WERI-Rb-1 (cell line): ENCODE results near the gene ATP11A.

Source experiments
- DNase-seq: peaks from one replicate; pipeline ENCODE4 v3.0.0-alpha.2; 2020
- H3K27ac ChIP-seq: fragments of 250-450 bp; sonication (Bioruptor Pico); 2 replicates; pipeline ENCODE4 v1.5.1; 2020; ENCODE audit warnings: mild to moderate bottlenecking, moderate library complexity
- H3K27me3 ChIP-seq: fragments of 250-450 bp; sonication (Bioruptor Pico); 2 replicates; pipeline ENCODE4 v1.5.1; 2021; ENCODE audit warnings: mild to moderate bottlenecking, low read depth, moderate library complexity; ENCODE audit not compliant: insufficient read depth, severe bottlenecking
- H3K36me3 ChIP-seq: fragments of 250-450 bp; sonication (Bioruptor Pico); 2 replicates; pipeline ENCODE4 v1.5.1; 2020; ENCODE audit warnings: mild to moderate bottlenecking, moderate library complexity
- H3K4me3 ChIP-seq: 2 replicates; pipeline ENCODE4 v1.5.1; 2011; ENCODE audit warnings: low read depth, mild to moderate bottlenecking, control low read depth, low read length
- H3K9me3 ChIP-seq: fragments of 250-450 bp; sonication (Bioruptor Pico); 2 replicates; pipeline ENCODE4 v1.5.1; 2021; ENCODE audit warnings: mild to moderate bottlenecking, moderate library complexity; ENCODE audit not compliant: severe bottlenecking
- TF ChIP-seq, protein P1 (sequence below): IDR thresholded peaks from 2 replicates; pipeline ENCODE4 v1.5.1; 2011; ENCODE audit warnings: low read depth, mild to moderate bottlenecking, control low read depth, inconsistent platforms, low read length

The ATP11A gene

DNA sequence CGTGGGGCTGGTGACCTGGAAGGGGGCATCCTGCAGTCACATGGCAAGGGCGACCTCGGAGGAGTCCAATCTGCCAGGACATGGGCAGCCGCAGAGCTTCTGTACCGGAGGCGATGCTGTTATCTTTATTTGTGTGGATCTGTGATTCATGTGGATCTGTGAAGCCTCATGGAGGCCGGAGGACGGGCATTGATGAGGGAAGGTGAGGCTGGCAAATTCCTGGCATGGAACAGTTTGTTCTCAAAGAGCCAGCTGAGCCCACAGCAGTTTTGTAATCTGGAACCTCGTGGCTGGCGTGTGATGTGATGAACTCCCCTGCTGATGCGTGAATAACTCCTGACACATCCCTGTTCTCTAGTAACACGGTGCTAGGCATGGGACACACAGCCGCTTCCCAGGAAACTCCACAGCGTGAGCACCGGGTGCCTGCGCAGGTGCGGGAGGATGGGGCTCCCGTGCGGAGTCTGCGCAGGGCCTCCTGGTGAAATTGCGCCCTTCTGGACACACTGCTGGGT, 40.4 kb downstream of the ATP11A start:
- Histone ChIP-seq H3K27me3 (no peaks in the 10 kb centered on the region), H3K36me3 (no peaks in the 10 kb centered on the region; the same call in 1 of the 2 replicates), H3K4me3 (no peak overlapping the region), H3K27ac (no peak overlapping the region), H3K9me3 (no peaks in the 10 kb centered on the region)
- DNase-seq: no peak
- TF ChIP-seq, protein P1, sequence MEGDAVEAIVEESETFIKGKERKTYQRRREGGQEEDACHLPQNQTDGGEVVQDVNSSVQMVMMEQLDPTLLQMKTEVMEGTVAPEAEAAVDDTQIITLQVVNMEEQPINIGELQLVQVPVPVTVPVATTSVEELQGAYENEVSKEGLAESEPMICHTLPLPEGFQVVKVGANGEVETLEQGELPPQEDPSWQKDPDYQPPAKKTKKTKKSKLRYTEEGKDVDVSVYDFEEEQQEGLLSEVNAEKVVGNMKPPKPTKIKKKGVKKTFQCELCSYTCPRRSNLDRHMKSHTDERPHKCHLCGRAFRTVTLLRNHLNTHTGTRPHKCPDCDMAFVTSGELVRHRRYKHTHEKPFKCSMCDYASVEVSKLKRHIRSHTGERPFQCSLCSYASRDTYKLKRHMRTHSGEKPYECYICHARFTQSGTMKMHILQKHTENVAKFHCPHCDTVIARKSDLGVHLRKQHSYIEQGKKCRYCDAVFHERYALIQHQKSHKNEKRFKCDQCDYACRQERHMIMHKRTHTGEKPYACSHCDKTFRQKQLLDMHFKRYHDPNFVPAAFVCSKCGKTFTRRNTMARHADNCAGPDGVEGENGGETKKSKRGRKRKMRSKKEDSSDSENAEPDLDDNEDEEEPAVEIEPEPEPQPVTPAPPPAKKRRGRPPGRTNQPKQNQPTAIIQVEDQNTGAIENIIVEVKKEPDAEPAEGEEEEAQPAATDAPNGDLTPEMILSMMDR: no peak

DNA sequence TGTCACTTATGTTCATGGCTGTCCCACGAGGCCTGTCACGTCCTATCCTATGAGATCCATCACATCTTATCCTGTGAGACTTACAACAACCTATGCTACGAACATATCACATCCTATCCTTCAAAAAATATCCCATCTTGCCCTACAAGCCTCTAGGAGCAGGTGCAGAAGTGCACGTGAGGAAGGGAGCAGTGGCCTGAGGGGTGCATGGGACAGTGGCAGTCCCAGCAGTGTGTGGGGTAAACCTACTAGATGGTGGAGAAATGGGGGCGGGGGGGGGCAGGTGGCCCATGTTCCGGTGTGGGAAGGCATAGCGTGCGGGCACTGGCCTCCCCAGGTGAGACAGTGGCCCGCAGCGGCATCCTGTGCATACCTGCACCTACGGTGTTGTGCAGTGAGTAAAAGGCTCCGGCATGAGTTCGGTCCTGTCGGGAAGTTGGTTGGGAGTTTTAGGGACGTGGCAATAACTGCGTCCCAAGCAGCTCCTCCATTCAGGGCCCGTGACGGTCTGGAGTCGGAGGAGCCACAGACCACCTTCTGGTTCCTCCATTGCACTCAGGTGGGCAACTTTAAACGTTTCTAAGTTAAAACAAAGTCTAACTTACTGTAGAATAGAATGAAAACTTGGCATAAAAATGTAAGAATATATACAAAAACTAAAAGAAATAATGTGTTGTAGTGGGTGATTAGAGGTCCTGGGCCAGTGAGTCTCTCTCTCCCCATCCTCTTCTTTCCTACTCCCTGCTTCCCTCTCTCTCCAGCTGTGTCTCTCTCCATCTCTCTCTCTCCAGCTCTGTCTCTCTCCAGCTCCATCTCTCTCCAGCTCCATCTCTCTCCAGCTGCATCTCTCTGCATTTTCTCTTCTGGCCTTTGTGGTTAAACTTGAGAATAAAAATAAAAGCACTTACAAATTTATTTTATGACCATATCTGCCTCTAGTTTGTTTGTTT, 42.1 kb downstream of the ATP11A start:
- H3K27me3 ChIP-seq: no peaks in the 10 kb centered on the region
- H3K27ac ChIP-seq: no peak overlapping the region
- no peak overlapping the region for H3K4me3 ChIP-seq
- no peak for DNase-seq
- no peaks in the 10 kb centered on the region; the same call in 1 of the 2 replicates for H3K36me3 ChIP-seq
- no peaks in the 10 kb centered on the region for H3K9me3 ChIP-seq
- TF ChIP-seq, protein P1: no peak

DNA sequence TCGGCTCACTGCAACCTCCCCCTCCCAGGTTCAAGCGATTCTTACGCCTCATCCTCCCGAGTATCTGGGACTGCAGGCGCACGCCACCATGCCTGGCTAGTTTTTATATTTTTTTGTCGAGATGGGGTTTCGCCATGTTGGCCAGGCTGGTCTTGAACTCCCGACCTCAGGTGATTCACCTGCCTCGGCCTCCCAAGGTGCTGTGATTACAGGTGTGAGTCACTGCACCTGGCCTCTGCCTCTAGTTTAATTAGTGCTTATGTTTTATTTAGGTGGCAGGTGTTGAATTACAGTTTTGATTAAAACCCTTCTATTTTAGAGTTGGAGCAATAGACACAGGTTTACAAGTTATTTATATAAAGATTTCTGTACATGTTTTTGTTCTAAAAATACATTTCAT, 42.8 kb downstream of the ATP11A start:
- Histone ChIP-seq H3K27ac (no peak overlapping the region), H3K4me3 (no peak overlapping the region), H3K27me3 (no peaks in the 10 kb centered on the region), H3K36me3 (no peaks in the 10 kb centered on the region; the same call in 1 of the 2 replicates), H3K9me3 (no peaks in the 10 kb centered on the region)
- TF ChIP-seq, protein P1: no peak
- no peak for DNase-seq

DNA sequence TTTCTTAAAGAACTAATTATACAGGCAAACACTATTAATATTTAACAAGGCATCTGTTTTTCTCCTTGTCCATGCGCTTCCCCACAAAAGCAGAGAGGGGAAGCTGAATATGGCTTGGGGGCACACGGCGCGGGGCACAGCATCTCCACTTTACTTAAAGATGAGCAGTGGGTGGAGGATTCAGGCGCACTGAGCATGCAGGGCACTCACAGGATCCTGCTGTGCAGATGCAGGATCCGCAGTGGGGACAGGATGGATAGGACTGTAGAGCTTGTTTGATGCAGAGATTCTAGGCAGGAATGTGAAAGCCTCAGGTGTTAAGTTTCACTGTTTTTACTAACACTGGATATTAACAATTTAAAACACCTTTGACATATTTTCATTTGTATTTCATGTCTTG, 43.3 kb downstream of the ATP11A start:
- Histone ChIP-seq H3K36me3 (no peaks in the 10 kb centered on the region; the same call in 1 of the 2 replicates), H3K27ac (no peak overlapping the region), H3K4me3 (no peak overlapping the region), H3K9me3 (no peaks in the 10 kb centered on the region), H3K27me3 (no peaks in the 10 kb centered on the region)
- TF ChIP-seq, protein P1: no peak
- DNase-seq: no peak

DNA sequence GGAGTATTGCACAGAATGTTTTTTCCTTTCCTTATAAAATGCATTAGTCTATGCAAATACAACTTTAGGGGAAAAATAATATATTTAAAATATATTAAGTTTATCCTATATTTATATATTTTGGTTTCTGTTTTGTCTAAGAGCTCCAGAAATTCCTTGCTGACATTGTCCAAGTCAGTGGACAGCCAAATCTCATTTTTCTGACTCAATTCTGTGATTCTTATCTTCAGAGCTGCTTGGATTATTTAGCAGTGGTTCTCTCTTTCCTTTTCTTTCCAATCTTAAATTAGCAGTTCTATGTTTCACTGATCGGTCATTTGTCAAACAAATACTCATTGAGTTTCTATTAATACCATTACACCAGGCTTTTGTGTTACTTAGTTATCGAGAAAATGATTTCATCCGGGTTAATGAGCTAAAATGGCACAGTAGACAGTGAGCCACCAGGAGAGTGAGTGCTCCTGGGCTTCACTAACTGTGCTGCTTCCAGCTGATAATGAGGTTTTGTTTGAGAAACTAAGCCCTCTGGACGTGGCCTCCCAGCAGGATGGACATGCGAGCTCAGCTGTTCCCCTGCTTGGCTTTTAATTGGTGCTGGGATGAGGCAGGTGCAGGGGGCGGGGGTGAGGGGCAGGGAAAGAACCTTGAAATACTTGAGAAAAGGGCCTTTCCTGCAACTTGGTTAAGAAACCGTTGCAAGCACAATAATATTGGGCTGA, 44.0 kb downstream of the ATP11A start:
- H3K36me3 ChIP-seq: no peaks in the 10 kb centered on the region; the same call in 1 of the 2 replicates
- no peaks in the 10 kb centered on the region for H3K9me3 ChIP-seq
- DNase-seq: no peak
- no peaks in the 10 kb centered on the region for H3K27me3 ChIP-seq
- no peak overlapping the region for H3K27ac ChIP-seq
- TF ChIP-seq, protein P1: no peak
- H3K4me3 ChIP-seq: no peak overlapping the region
